Hindlimb muscle (tissue), 1 donor: ENCODE measurements around the gene TLK2. TPM values are rescaled to one million over a fixed set of nuclear protein-coding genes. Genes with fewer than 3 reads are reported as not detected.
"Not testable (repeated sequence)": the region's sequence is repeated elsewhere in the genome, so short reads cannot be mapped to it uniquely, and the experiment has no call there.

Experiments used
- DNase-seq: peaks from one replicate; pipeline ENCODE4 v3.0.0-alpha.2; 2013
- polyA plus RNA-seq: library from polyadenylated mRNA; unstranded; fragments of 120-200 nt; gene quantifications from one replicate; pipeline ENCODE4 v1.2.1, GENCODE V29; 2013; ENCODE audit not compliant: insufficient read length

Gene TLK2
- polyA plus RNA-seq = 52.8 TPM

DNA sequence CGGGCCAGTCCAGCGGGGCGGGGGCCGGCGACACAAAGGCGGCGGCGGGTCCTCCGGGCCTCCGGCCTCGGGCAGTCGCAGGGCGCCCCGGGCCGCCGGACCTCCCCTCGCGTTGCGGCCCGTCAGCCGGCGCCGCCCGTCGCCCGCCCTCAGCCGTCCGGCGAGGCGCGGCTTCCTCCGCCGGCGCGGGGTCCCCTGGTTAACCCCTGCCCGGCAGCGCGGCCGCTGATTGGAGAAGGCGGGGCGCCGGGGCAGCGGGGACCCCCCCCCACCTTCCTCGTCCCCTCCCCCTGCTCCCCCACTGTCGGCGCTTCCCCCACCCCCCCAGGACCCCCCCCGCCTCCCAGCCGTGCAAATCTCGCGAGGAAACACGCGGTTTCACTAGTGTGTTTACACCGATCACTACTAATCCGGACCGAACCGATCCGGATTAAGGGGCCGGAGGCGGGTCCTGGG, at the start of gene TLK2:
TSS of gene TLK2 (plus strand) at position 402 of the 456 bp plus-strand sequence. CDS start 2,301 bp downstream, outside the sequence.
- DNase-seq = peak; percentile 86

DNA sequence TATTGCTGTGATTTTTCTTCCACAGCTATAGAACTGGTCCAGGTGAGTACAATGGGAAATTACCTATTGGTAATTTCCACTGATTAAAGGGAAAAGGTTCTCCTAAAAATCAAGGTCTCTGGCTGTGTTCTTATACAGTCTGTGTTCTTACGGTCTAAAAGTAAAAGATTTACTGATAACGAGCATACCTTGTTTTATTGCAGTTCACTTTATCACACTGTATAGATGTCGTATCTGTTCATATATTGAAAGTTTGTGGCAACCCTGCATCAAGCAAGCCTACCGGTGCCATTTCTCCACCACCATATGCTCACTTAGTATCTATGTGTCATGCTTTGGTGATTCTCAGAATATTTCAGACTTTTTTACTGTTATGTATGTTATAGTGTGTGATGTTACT, 43.4 kb upstream of the TLK2 start:
- not testable (repeated sequence) for DNase-seq

DNA sequence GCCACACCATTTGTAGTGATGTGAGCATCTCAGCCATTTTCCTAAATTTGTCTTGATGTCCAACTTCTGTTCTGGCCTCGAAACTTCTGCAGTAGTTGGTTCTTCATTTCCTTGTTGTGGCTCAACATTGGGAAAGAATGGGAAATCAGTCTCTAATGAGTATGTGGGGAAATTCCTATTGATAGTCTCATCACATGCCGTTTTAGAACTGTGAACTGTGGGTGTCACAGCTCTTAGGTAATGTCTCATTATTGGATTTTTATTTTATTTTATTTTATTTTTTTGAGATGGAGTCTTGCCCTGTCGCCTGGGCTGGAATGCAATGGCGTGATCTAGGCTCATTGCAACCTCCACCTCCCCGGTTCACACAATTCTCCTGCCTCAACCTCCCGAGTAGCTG, 37.4 kb upstream of the TLK2 start:
- DNase-seq = not testable (repeated sequence)

DNA sequence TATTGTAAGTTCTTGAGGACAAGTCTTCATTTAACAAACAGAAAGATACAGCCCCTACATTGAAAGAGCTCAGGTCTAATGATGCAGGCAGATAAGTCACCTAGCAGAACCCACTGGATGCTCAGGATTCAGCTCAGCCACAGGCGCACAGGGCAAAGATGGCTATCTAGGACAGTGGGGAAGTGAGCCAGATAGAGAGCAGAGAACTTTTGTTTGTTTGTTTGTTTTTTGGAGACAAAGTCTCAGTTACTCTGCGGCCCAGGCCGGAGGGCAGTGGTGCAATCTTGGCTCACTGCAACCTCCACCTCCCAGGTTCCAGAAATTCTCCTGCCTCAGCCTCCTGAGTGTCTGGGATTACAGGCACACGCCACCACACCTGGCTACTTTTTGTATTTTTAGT, 34.6 kb upstream of the TLK2 start:
- no peak for DNase-seq

DNA sequence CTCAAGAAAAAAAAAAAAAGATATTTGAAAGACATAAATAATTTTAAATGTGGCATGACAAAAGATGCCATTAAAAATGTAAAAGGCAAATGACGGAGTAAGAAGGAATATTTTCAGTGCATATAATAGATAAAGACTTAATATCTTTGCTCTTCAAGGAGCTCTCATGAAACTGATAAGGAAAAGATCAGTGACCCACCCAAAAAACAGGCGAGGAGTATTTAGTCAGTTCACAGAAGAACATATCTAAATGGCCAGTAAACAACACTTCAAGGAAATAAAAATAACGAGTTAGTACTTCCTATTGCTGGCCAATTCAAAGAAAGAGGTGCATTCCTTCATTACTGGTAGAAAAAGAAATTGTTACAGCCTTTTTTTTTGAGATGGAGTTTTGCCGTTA, 32.8 kb upstream of the TLK2 start:
- DNase-seq = not testable (repeated sequence)

DNA sequence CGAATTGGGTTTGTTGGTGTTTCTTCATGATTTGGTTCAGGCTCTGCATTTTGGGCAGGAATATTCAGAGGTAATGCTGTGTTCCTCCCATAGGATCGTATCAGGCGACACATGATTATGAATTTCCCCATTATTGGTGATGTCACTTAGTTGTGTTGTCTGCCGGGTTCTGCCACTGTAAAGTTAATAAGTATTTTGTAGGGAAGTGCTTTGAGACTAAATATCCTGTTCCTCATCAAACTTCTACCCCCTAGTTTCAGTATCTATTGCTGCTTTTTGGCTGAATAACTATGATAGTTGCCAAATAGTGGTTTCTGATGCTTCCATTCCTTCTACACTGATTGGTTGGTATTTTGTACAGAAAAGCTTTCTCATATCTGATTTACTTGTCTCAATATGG, 26.4 kb upstream of the TLK2 start:
- DNase-seq = not testable (repeated sequence)

DNA sequence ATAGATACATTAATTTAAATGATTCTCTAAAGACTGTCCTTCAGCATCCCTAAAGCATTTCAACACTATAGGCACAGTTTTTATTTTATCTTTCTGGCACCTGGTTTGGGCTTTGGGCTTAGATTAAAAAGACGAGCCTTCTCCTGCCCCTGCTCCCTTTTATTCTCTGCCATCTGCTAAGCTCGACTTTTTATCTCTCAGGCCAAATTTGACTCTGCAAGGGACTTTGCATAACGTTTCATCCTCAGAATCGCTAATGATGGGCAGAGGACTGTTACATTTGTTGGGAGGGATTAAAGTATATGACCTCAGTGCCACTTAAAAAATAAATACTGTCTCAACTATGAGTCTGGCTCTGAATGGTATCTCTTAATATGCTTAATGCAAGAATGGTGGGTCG, 25.6 kb upstream of the TLK2 start:
- not testable (repeated sequence) for DNase-seq

DNA sequence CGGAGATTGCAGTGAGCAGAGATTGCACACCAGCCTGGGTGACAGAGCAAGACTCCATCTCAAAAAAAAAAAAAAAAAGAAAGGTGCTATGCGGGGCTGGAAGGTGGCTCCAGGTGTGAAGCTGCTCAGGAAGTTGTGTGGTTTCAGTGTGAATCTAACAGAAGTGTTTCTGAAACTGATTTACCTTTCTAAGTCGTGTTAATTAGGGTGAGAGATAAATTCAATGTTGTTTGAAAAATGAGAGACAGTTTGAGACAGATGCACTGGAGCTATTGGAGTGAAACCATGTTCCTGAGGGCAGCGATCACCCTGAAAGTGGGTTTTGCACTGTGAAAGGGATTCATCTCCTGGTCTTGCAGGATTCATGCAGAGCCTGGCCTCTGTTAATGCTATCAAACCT, 25.0 kb upstream of the TLK2 start:
- not testable (repeated sequence) for DNase-seq

DNA sequence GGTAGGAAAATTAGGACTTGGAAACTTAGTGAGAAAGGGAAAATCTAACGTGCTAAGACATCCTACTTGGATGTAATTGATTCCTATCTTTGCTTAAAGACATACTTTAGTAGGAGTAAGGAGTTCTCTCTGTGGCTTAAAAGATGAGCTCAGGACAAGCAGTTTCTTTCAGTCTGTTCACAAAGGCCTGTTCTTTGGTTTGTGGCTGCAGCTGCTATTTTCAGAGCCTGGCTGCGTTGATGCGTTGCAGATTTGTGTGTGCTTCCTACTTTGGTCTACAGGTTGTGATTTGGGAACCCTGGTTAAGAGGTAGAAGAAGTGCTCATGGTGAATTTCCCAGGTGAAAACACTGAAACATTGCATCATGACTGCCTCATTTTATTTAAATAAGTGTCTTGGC, 24.5 kb upstream of the TLK2 start:
- DNase-seq = not testable (repeated sequence)

DNA sequence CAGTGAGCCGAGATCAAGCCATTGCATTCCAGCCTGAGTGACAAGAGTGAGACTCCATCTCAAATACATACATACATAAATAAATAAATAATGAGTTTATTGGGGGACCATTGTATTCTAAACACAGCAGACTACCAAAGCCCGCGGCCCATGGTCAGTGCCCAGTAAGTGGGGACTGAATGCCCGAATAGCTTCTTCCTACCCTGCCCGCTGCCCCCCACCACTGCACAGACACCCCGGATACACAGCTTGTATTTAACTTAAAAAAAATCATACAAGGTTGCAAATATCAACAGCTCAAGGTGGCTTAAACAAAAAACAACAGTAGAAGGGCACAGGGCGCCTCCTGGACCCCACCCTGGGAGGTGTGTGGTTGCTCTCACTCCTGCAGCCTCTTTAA, 22.6 kb upstream of the TLK2 start:
- DNase-seq = no peak

DNA sequence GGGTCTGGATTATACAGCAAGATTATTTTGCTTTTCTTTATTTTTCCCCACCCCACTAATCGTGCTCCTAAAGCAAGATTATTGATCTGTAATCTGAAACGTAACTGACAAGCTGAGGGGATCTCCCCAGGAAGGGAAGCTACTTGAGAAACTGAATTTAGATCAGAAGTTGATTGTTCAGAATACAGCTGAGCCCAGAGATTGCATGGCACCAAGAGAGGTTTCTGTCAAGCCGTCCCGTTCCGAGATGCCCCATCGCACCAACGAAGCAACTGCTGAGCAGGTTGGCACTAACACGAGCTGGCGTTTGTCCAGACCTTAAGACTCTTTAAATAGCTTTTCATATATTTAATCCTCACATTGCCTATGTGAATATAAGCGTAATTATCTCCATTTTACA, 20.1 kb upstream of the TLK2 start:
- DNase-seq = not testable (repeated sequence)

DNA sequence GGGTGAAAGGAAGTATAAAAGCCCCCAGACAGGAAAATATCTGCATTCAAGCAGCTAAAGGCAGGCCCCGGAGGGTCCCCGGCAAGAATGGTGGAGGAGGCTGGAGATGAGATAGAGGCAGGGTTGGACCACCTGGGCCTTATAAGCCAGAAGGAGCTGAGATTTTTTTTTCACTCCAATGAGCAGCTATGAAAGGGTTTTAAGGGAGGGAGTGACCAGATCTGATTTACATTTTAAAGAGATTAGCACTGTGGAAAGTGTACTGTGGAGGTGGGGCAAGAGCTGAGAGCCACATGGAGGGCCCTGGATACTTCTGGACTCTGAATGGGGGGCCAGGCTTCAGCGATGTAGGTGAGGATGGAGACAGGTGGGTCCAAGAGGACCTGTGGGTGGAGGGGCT, 14.2 kb upstream of the TLK2 start:
- not testable (repeated sequence) for DNase-seq

DNA sequence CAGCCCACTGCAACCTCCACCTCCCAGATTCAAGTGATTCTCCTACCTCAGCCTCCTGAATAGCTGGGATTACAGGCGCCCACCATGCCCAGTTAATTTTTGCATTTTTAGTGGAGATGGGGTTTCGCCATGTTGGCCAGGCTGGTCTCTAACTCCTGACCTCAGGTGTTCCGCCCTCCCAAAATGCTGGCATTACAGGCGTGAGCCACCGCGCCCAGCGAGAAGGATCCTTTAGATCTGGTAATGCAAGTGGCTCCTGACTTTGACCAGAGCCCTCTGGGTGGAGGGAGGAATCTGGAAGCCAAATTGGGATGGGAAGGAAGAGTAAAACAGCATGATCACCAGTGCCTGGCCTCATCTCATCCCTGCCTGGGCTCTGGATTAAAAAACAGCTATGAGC, 13.4 kb upstream of the TLK2 start:
- not testable (repeated sequence) for DNase-seq

DNA sequence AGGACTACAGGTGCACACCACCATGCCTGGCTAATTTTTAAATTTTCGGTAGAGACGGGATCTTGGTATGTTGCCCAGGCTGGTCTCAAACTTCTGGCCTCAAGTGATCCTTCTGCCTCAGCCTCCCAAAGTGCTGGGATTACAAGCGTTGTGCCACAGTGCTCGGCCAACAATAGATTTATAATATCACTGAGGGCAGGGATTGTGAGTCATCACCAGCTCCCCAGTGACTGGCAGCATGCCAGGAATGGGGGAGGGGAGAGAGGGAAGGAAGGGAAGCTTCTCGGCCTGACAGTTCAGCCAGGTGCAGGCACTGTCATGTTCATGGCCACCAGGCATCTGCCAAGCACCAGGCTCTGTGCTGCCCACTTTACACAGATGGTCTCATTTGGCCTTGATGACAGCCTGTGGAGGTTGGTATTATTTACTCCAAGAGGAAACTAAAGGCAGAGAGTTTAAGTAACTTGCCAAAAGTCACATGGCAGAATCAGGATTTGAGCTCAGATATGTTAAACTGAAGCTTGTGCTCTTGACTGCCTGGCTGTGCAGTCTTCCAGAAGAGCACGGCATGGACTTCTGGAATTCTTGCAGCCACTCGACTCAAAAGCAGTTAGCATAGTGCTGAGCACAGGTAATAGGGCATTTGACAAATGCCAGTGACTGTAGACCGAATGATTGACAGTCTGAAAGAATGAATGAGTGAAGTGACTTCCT, 7.8 kb upstream of the TLK2 start:
- DNase-seq = not testable (repeated sequence)

DNA sequence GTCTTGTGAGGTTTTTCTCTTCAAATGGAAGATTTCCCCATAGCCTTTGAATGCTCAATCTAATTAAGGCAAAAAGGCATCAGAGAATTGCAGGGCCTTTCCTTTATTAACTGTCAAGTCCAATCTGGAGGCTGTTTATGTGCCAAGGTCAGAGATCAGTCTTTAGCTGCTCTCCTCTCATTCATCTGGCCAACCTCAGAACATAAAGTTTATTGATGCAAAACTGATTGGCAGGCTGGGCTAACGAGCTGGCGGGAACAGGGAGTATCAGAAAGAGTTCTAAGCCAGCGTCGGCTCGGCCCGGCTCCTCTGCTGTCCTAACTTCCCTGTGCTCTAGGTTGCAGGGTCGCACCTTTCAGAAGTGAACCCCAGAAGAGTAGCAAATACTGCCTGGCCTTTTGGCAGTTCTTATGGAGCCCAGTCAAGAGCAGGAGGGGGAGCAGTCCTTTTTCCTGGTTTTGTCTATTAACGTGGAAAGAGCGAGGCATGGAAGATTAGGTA, 7.2 kb upstream of the TLK2 start:
- not testable (repeated sequence) for DNase-seq

DNA sequence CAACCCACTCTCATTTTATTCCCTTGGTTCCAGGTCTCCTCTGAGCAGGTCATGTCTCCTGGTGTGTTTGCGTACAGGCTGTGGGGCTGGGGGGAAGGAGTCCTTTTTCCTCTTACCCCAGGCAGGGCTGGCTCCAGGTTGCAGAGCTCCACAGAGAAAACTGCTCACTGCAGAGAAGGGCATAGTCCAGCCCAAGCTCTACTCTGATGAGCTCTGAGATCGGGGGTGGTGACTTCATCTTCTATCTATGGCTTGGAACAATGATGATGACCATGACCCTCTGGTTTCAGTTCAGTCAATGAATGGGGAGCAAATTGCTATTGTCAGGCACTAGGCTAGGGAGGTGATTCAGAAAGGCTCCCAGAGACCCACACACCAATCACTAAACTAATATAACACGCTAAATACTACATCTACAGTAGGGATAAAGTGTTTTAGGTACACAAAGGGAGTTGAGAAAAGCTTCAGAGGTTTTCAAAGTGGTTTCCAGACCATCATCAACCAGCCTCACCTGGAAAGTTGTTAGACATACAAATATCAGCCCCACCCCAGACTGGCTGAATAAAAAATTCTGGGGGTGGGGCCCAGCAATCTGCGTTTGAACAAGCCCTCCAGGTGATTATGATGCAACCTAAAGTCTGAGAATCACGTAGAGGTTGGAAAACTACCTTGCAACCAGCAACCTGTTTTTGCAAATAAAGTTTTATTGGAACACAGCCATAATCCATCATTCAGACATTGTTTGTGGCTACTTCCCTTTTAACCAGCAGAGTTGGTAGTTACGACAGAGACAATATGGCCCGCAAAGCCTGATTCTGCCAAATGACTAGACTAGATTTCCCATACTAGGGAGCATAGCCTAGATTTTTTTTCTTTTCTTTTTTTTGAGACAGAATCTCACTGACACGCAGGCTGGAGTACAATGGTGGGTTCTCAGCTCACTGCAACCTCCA, 5.3 kb upstream of the TLK2 start:
- not testable (repeated sequence) for DNase-seq

DNA sequence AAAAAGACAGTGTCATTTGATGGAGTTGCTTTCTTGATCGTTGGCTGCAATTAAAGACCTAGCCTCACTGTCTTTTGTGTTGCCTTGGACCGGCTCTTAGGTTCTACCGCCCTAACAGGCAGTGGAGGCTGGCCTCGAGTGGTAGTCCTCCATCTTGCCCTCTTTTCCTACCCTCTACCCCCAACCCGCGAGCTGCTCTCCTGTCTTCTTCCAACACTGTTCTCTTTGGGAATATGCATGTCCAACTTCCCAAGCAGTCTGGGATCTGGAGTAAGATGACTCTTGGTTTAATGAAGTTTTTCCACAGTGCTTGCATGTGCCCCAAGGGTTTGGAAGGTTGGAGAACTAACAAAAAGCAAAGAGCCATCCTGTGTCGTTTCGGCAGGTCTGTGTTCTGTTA, 1.5 kb upstream of the TLK2 start:
- DNase-seq = not testable (repeated sequence)

DNA sequence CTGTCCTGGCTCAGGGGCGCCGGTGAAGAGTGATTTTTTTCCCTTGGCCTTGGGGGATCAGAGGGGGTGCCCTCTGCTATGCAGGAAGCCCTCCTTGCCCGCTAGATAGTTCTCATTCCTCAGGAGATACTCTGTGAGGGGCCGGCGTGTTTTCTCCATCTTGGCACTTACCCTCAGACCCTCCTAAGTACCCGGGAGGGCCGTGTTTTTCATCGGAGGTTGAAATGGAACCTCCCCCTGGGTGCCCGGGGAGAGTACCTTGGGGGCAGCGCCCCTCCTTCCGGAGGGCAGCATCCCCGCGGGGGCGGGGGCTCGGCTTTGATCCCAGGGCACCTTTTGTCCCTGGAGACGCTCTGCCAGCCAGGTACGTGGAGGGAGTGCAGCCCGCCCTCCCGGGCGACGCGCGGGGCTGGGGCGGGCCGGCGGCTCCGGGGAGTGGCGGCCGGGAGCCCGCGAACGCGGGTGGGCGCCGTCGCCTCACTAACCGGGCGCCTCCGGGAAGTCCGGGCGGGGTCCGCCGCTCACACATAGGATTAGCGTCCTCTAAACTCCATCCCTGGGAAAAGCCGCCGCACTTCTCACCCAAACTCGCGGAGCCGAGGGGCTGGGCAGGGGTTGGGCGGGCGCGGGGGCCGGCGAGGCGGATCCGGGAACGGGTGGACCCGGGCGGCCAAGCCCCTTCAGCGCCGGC, 762 bp upstream of the TLK2 start:
- DNase-seq = not testable (repeated sequence)

DNA sequence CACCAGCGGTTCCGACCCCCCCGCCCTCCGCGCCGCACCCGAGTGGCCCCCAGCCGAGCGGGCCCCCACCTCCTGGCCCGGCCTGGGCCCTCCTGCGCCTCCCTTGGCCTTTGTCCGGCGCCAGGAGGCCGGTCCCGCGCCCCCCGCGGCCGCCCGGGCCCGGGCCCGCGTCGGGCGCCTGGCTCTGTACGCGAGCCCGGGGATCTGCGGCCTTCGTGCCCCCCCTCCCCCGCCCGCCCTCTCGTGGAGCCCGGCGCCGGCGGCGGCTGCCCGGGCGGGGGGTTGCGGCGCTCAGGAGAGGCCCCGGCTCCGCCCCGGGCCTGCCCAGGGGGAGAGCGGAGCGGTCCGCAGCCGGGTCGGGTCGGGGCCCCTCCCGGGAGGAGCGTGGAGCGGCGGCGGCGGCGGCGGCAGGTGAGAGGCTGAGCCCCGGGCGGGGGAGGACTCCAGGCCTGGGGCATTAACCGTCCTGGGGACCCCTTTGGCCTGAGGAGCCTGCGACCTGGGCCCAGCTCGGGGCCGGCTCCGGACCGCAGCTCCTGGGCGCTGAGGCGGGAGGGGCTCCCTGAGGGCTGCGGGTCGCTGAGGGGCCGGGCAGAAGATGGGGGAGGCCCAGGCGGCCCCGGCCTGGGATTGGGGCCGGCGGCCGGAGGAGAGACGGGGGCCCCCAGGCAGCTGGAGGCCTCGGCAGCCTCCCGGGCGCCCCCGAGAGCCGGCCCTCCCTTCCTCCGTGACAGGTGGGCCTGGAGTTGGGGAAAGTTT, 434 bp downstream of the TLK2 start:
- DNase-seq = peak; percentile 29

DNA sequence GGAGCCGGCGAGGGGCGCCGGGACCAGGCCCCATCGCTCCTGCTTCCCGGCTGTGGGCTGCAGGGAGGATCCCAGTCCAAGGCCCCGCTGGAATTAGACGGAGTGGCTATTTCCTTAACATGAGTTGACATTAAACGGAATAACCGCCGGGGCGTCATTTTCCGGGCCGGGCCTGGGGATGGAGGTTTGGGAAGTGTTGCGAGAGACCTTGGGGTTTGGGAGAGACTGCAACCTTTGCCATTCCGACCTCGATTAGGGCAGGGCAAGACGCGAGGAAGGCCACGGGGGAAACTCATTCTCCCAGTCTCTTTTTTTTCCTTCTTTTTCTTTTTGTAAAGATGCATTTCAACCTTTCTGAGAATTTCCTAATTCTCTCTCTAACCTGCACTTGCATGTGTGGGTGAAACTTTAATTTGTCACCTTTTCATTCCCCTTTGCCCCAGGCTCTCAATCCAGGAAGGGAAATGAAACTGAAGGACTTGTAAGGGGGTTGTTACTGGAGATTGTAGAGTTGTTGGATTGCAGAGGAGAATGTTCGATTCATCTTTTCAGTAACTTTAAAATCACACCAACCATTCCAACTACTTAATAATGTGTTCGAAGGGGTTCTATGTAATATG, 1.1 kb downstream of the TLK2 start:
- DNase-seq = not testable (repeated sequence)

DNA sequence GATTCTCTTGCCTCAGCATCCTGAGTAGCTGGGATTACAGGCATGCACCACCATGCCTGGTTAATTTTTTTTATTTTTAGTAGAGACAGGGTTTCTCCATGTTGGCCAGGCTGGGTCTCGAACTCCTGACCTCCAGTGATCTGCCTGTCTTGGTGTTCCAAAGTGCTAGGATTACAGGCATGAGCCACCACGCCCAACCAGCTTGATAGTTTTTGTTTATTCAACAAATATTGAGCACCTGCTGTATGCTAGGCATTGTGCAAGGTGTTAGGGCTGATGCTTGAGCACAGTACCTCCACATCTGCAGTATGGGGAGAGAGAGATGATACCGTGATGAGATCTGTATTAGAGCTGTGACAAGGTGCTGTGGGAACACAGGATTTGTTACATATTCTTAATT, 3.9 kb downstream of the TLK2 start:
- not testable (repeated sequence) for DNase-seq
